ENCODE results near the gene ADGRL2. TPM values are rescaled to one million over a fixed set of nuclear protein-coding genes. Genes with fewer than 3 reads are reported as not detected.

ADGRL2 gene
- total and polyA plus RNA-seq, 9 of the 15 experiments (the other 6 are each of a cell fraction or from before 2014, with no cell fraction given): 0.03 to 0.15 (median 0.13) TPM; not detected in 6

GRCh38 chr1:81974883-81975555 lies 174.3 kb downstream of the ADGRL2 start:
- no peaks in the 10 kb centered on the region for H3K27me3 ChIP-seq (ENCODE audit: control insufficient read depth in 2 of 2, insufficient read depth in 2 of 2, low read length in 2 of 2)
- H3K27ac ChIP-seq (ENCODE audit: extremely low read depth, low read depth, low read length): no peak overlapping the region
- H4K20me1 ChIP-seq (replicated peaks; ENCODE audit: control insufficient read depth, insufficient read depth, low read length): no peaks in the 10 kb centered on the region
- no peak overlapping the region for H3K4me3 ChIP-seq
- TF ChIP-seq BRF1 (IDR thresholded peaks at IDR 0.05; ENCODE audit: borderline replicate concordance, extremely low read depth, insufficient read length) (no peak), ZBTB8A (IDR thresholded peaks at IDR 0.05; ENCODE audit: partially characterized antibody) (no peak), RERE (CRISPR knock-in tag; IDR thresholded peaks at IDR 0.05; ENCODE audit: borderline replicate concordance) (no peak), FOXO4 (CRISPR knock-in tag; IDR thresholded peaks at IDR 0.05) (no peak), POLR3G (IDR thresholded peaks at IDR 0.05; ENCODE audit: extremely low read depth, insufficient read length, insufficient replicate concordance) (no peak)
- WGBS (ENCODE audit: insufficient coverage, low coverage, missing lambda C conversion rate): 3% methylated on average over 3 of the region's 3 CpGs
- no peak overlapping the region for H2AFZ ChIP-seq (ENCODE audit: low read depth, low read length)
- no peak overlapping the region for H3K4me2 ChIP-seq (ENCODE audit: insufficient read depth, low read length)
- no peaks in the 10 kb centered on the region for H3K4me1 ChIP-seq (replicated peaks in 1 of 2; ENCODE audit: control insufficient read depth in 2 of 2, insufficient read depth in 2 of 2, low read length in 2 of 2)
- ChIA-PET CTCF (ENCODE audit: low intra/inter-chr PET ratio) (no interaction called here), POLR2A (no interaction called here)
- no peak overlapping the region for H3K9ac ChIP-seq (ENCODE audit: insufficient read depth in 1 of 2, low read depth in 2 of 2, low read length in 2 of 2)
- in situ Hi-C loops (cut with MboI): no loop called here
- ATAC-seq (no peak), DNase-seq (ENCODE audit: extremely low read depth in 1 of 4, low spot score in 3 of 4) (no peak), FAIRE-seq (no peak)
- intact Hi-C loops (cut with micrococcal nuclease): no loop called here
- H3K9me3 ChIP-seq (replicated peaks; ENCODE audit: control insufficient read depth, insufficient read depth, low read depth, low read length): no peaks in the 10 kb centered on the region
- no peaks in the 10 kb centered on the region for H3K79me2 ChIP-seq (ENCODE audit: control insufficient read depth, insufficient read depth, low read length)
- H3K36me3 ChIP-seq (ENCODE audit: control insufficient read depth, insufficient read depth, low read length): no peaks in the 10 kb centered on the region
- no TSS peak for BruUV-seq (replicated peaks)
- no peaks in the 10 kb centered on the region for H3K9me1 ChIP-seq (ENCODE audit: control insufficient read depth, insufficient read depth, low read length)
